IMR-90 (cell line): ENCODE measurements around the gene DPF3. TPM values are rescaled to one million over a fixed set of nuclear protein-coding genes. Genes with fewer than 3 reads are reported as not detected.

ENCODE experiments used
- ATAC-seq: fragments of 200-7000 bp; cut with Tn5 transposase; 2 replicates; pipeline ENCODE4 v1.9.1; 2020; ENCODE audit warnings: low read depth, mild to moderate bottlenecking, moderate library complexity
- BruUV-seq: library from RNA; stranded (reverse); fragments of 400-500 nt; replicated peaks from 2 replicates; lab custom pipeline; 2021; lab: Mats Ljungman, UMichigan
- CTCF ChIA-PET: fragments of 300-600 bp; formaldehyde crosslinking; extraction: SDS; loops from one replicate; lab custom pipeline; 2021; ENCODE audit warnings: antibody characterized with exemption; lab: Yijun Ruan, JAX
- POLR2A ChIA-PET: fragments of 300-600 bp; sonication (Branson Sonifier 250); formaldehyde crosslinking; loops from one replicate; lab custom pipeline; 2022; ENCODE audit warnings: antibody characterized with exemption; ENCODE audit not compliant: unreplicated experiment; lab: Charles Lee
- DNase-seq: peaks from one replicate; pipeline ENCODE4 v3.0.0; 2013
- H2AFZ ChIP-seq: replicated peaks from 2 replicates; pipeline ENCODE3; 2013; ENCODE audit warnings: low read length, mild to moderate bottlenecking; ENCODE audit not compliant: poor library complexity
- H2AK5ac ChIP-seq: 2 replicates; pipeline ENCODE4 v1.6.1; 2013; ENCODE audit warnings: low read depth, low read length, inconsistent platforms
- H2AK9ac ChIP-seq: replicated peaks from 2 replicates; pipeline ENCODE3; 2013; ENCODE audit warnings: mild to moderate bottlenecking, low read depth, low read length, moderate library complexity; ENCODE audit not compliant: poor library complexity
- H2BK120ac ChIP-seq: 2 replicates; pipeline ENCODE4 v1.6.1; 2013; ENCODE audit warnings: low read depth, low read length, inconsistent platforms
- H2BK15ac ChIP-seq: 3 replicates; pipeline ENCODE4 v1.6.1; 2013; ENCODE audit warnings: low read depth, low read length, inconsistent platforms
- H2BK20ac ChIP-seq: 2 replicates; pipeline ENCODE4 v1.6.1; 2013; ENCODE audit warnings: low read depth, mild to moderate bottlenecking, inconsistent platforms, low read length, moderate library complexity
- H2BK5ac ChIP-seq: 2 replicates; pipeline ENCODE4 v1.6.1; 2013; ENCODE audit warnings: mild to moderate bottlenecking, low read depth, low read length, inconsistent platforms; ENCODE audit not compliant: poor library complexity, severe bottlenecking
- H3K14ac ChIP-seq: replicated peaks from 2 replicates; pipeline ENCODE4 v1.6.1; 2013; ENCODE audit warnings: low read depth, low read length, inconsistent platforms
- H3K18ac ChIP-seq: 2 replicates; pipeline ENCODE4 v1.6.1; 2013; ENCODE audit warnings: low read depth, low read length, control low read depth
- H3K23ac ChIP-seq: 2 replicates; pipeline ENCODE4 v1.6.1; 2013; ENCODE audit warnings: low read depth, low read length, inconsistent platforms
- H3K27ac ChIP-seq: 2 replicates; pipeline ENCODE4 v1.5.1; 2013; ENCODE audit warnings: mild to moderate bottlenecking, control low read depth, low read length; ENCODE audit not compliant: insufficient read depth
- H3K27me3 ChIP-seq: 2 replicates; pipeline ENCODE4 v1.6.1; 2013; ENCODE audit warnings: low read length; ENCODE audit not compliant: control insufficient read depth, insufficient read depth
- H3K36me3 ChIP-seq: 2 replicates; pipeline ENCODE4 v1.6.1; 2013; ENCODE audit warnings: low read length, mixed read lengths; ENCODE audit not compliant: control insufficient read depth, insufficient read depth
- H3K4ac ChIP-seq: 2 replicates; pipeline ENCODE4 v1.6.1; 2013; ENCODE audit warnings: low read depth, low read length, inconsistent platforms
- H3K4me1 ChIP-seq: 2 replicates; pipeline ENCODE4 v1.6.1; 2013; ENCODE audit warnings: low read length, mixed read lengths; ENCODE audit not compliant: control insufficient read depth, insufficient read depth
- H3K4me2 ChIP-seq: 2 replicates; pipeline ENCODE4 v1.6.1; 2013; ENCODE audit warnings: low read depth, mild to moderate bottlenecking, control low read depth, low read length, moderate library complexity
- H3K4me3 ChIP-seq: 2 replicates; pipeline ENCODE4 v1.5.1; 2013; ENCODE audit warnings: low read depth, mild to moderate bottlenecking, control low read depth, low read length, moderate library complexity; ENCODE audit not compliant: insufficient read depth
- H3K56ac ChIP-seq: 2 replicates; pipeline ENCODE4 v1.6.1; 2013; ENCODE audit warnings: low read length, inconsistent platforms; ENCODE audit not compliant: insufficient read depth; ENCODE audit errors: extremely low read depth
- H3K79me1 ChIP-seq, 2 experiments: 2 replicates each; pipeline ENCODE4 v1.6.1; 2013; ENCODE audit warnings: low read length in 2 of 2, inconsistent platforms in 1 of 2, low read depth in 1 of 2
- H3K9ac ChIP-seq: 2 replicates; pipeline ENCODE4 v1.6.1; 2013; ENCODE audit warnings: low read depth, low read length, control low read depth
- H3K9me1 ChIP-seq: 2 replicates; pipeline ENCODE4 v1.6.1; 2013; ENCODE audit warnings: low read length, inconsistent platforms; ENCODE audit not compliant: insufficient read depth
- H3K9me3 ChIP-seq: 2 replicates; pipeline ENCODE4 v1.6.1; 2013; ENCODE audit warnings: low read length; ENCODE audit not compliant: control insufficient read depth, insufficient read depth
- H4K20me1 ChIP-seq: 2 replicates; pipeline ENCODE4 v1.6.1; 2013; ENCODE audit warnings: low read length, inconsistent platforms; ENCODE audit not compliant: insufficient read depth
- H4K5ac ChIP-seq: 2 replicates; pipeline ENCODE4 v1.6.1; 2013; ENCODE audit warnings: mild to moderate bottlenecking, low read depth, low read length, control low read depth
- H4K8ac ChIP-seq, 2 experiments: 2 replicates each; pipeline ENCODE4 v1.6.1; 2013; ENCODE audit warnings: low read depth in 2 of 2, low read length in 2 of 2, control low read depth in 1 of 2, inconsistent platforms in 1 of 2
- H4K91ac ChIP-seq: 2 replicates; pipeline ENCODE4 v1.6.1; 2013; ENCODE audit warnings: low read depth, low read length, inconsistent platforms; ENCODE audit not compliant: insufficient read depth
- CHD1 ChIP-seq: IDR thresholded peaks from 2 replicates; pipeline ENCODE4 v1.6.1; 2012; ENCODE audit warnings: low read depth, low read length, improper control_type of control experiment
- MXI1 ChIP-seq: IDR thresholded peaks from 2 replicates; pipeline ENCODE4 v1.6.1; 2012; ENCODE audit warnings: low read depth, mild to moderate bottlenecking, low read length, moderate library complexity, borderline replicate concordance
- WGBS, 2 experiments: methylation state at CpG; one replicate each; pipeline versions ENCODE4 v1.1.5 to v1.1.7; 2013; ENCODE audit warnings: missing lambda C conversion rate in 2 of 2; ENCODE audit not compliant: insufficient read length in 1 of 2; ENCODE audit errors: extremely low coverage in 2 of 2; 5-methylcytosine and 5-hydroxymethylcytosine counted together
- dilution Hi-C: fragments of 300-500 bp; cut with HindIII; formaldehyde crosslinking; loops from one replicate; pipeline ENCODE4 v1.14.3; 2018; ENCODE audit warnings: low sequenced_read_pairs; ENCODE audit not compliant: unreplicated experiment
- in situ Hi-C: fragments of 300-500 bp; cut with MboI; formaldehyde crosslinking; loops from 3 replicates; pipeline ENCODE4 v1.14.3; 2019; ENCODE audit warnings: low sequenced_read_pairs, inconsistent platforms, mixed read lengths
- intact Hi-C: fragments of 100-400 bp; cut with micrococcal nuclease; formaldehyde crosslinking; loops from 2 replicates; pipeline ENCODE4 v1.10.0; 2022
- polyA plus RNA-seq, 3 experiments: library from polyadenylated mRNA; depleted of rRNA; stranded (reverse); fragments of >200 nt; gene quantifications; 2 replicates each; pipeline ENCODE4 v1.2.3, GENCODE V29; 2012; ENCODE audit warnings: low replicate concordance in 1 of 3
- total RNA-seq: library from RNA; depleted of rRNA; stranded (reverse); fragments of >200 nt; gene quantifications from 2 replicates; pipeline ENCODE4 v1.2.3, GENCODE V29; 2012

DPF3 gene
- total and polyA plus RNA-seq, 2 of the 4 experiments (the other 2 are of a cell fraction) = 30.5 to 32.8 TPM

DNA sequence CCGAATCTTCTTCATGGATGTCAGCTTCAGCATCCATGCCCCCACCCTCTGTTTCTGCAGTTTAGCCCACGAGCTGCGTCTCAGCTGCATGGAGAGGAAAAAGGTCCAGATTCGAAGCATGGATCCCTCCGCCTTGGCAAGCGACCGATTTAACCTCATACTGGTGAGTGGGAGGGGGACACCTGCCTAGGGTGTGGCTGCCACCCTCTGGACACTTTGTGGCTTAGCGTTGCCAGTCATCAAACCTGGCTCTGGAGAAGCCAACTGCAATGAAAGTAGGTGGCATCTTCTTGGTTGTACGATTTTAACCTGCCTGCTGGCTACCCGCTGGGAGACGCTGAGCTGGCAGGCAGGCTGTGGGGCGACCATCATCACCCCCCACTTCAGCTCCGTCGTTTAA is 49.0 kb upstream of the DPF3 start:
- ChIA-PET CTCF (interaction anchor here (0.7 kb wide), 1 partner anchor 429 kb away, joined by 3 read pairs; no protein-coding TSS in a partner anchor), POLR2A (no interaction called here)
- Histone ChIP-seq H2AK5ac (no peak overlapping the region), H3K4me2 (no peak overlapping the region), H2AFZ (no peak overlapping the region), H3K14ac (no peak overlapping the region), H3K18ac (no peak overlapping the region), H2AK9ac (no peak overlapping the region), H3K4ac (no peak overlapping the region), H3K56ac (no peak overlapping the region), H3K23ac (no peak overlapping the region), H4K91ac (no peak overlapping the region), H4K5ac (no peak overlapping the region), H3K27me3 (no peaks in the 10 kb centered on the region), H2BK120ac (no peak overlapping the region), H3K9ac (no peak overlapping the region), H3K36me3 (peaks cover 34% of the 10 kb centered on the region), H2BK15ac (no peak overlapping the region), H3K79me1 (peaks cover 0 to 5% of the 10 kb centered on the region in 2 experiments; a peak in 1 of 4 replicates), H2BK5ac (no peak overlapping the region), H3K9me1 (peaks cover 18% of the 10 kb centered on the region), H3K9me3 (no peaks in the 10 kb centered on the region), H4K8ac (no peak overlapping the region), H4K20me1 (no peaks in the 10 kb centered on the region), H2BK20ac (no peak overlapping the region), H3K4me1 (0 out of 2 replicates have a peak, but pooled peaks cover 4% of the 10 kb centered on the region), H3K4me3 (no peak overlapping the region), H3K27ac (no peak overlapping the region)
- in situ Hi-C loops (no loop called here), dilution Hi-C loops (no loop called here), intact Hi-C loops (no loop called here)
- no TSS peak for BruUV-seq
- ATAC-seq (no peak), DNase-seq (no peak)
- TF ChIP-seq CHD1 (no peak), MXI1 (no peak)
- WGBS, 2 experiments = 83% methylated on average over 1 of the region's 14 CpGs; no CpG with 5 or more reads in 1 of the 2 experiments
